ENCODE results near the gene TTC23. TPM values are rescaled to one million over a fixed set of nuclear protein-coding genes. Genes with fewer than 3 reads are reported as not detected.
A peak's percentile ranks its signal among the peaks of the same experiment; 100 is the strongest.

TTC23 gene
- total RNA-seq, 1 experiment from 2014 or later, result 17.8 TPM

- no peaks in the 10 kb centered on the region for H3K27me3 Mint-ChIP-seq (ENCODE audit: low read depth)
- no peaks in the 10 kb centered on the region for H3K9me3 Mint-ChIP-seq
- peak overlapping the region; percentile 83 for H3K4me3 Mint-ChIP-seq
- DNase-seq (ENCODE audit: low spot score), result no peak
- TF ChIP-seq, protein P1, sequence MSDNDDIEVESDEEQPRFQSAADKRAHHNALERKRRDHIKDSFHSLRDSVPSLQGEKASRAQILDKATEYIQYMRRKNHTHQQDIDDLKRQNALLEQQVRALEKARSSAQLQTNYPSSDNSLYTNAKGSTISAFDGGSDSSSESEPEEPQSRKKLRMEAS (CRISPR knock-in tag; IDR thresholded peaks at IDR 0.05), result no peak
- TF ChIP-seq CREB1 (CRISPR knock-in tag; IDR thresholded peaks at IDR 0.05) (no peak), ZBTB43 (CRISPR knock-in tag; IDR thresholded peaks at IDR 0.05) (no peak), TP53 (CRISPR knock-in tag; IDR thresholded peaks at IDR 0.05) (no peak), EMX1 (CRISPR knock-in tag; IDR thresholded peaks at IDR 0.05) (no peak), ZNF121 (CRISPR knock-in tag; IDR thresholded peaks at IDR 0.05) (no peak)
- TF ChIP-seq, protein P2, sequence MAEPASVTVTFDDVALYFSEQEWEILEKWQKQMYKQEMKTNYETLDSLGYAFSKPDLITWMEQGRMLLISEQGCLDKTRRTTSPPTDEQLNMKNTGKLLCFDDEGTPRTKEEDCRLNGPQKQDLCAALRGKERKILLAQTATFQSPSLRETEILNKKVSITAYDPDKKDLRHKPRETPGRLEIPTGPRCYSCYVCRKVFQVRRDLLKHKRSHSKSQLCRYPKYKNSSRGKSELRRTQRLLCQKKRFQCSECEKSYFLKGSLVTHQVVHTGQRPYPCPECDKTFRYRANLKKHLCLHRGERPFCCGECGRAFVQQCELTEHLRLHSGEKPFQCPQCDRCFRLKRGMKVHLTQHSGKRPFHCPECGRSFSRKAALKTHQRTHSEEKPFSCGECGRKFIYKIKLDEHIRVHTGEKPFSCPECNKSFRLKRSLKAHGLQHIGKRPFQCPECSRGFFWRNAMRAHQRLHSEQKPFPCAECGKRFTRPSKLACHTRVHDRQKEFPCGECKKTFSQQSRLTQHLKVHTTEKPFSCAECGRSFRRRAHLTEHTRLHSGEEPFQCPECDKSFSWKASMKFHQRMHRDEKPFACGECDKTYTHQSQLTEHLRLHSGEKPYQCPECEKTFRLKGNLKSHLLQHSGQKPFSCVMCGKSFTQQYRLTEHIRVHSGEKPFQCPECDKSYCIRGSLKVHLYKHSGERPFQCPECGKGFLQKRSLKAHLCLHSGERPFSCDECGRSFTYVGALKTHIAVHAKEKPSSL (CRISPR knock-in tag; conservative IDR thresholded peaks at IDR 0.05), result no peak
- TF ChIP-seq, protein P3, sequence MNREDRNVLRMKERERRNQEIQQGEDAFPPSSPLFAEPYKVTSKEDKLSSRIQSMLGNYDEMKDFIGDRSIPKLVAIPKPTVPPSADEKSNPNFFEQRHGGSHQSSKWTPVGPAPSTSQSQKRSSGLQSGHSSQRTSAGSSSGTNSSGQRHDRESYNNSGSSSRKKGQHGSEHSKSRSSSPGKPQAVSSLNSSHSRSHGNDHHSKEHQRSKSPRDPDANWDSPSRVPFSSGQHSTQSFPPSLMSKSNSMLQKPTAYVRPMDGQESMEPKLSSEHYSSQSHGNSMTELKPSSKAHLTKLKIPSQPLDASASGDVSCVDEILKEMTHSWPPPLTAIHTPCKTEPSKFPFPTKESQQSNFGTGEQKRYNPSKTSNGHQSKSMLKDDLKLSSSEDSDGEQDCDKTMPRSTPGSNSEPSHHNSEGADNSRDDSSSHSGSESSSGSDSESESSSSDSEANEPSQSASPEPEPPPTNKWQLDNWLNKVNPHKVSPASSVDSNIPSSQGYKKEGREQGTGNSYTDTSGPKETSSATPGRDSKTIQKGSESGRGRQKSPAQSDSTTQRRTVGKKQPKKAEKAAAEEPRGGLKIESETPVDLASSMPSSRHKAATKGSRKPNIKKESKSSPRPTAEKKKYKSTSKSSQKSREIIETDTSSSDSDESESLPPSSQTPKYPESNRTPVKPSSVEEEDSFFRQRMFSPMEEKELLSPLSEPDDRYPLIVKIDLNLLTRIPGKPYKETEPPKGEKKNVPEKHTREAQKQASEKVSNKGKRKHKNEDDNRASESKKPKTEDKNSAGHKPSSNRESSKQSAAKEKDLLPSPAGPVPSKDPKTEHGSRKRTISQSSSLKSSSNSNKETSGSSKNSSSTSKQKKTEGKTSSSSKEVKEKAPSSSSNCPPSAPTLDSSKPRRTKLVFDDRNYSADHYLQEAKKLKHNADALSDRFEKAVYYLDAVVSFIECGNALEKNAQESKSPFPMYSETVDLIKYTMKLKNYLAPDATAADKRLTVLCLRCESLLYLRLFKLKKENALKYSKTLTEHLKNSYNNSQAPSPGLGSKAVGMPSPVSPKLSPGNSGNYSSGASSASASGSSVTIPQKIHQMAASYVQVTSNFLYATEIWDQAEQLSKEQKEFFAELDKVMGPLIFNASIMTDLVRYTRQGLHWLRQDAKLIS (CRISPR knock-in tag; IDR thresholded peaks at IDR 0.05; ENCODE audit: borderline replicate concordance), result no peak
- POLR2A ChIA-PET, result interaction anchor here (0.6 kb wide), 2 partner anchors 147 to 149 kb away, joined by 3 to 4 read pairs; no protein-coding TSS in a partner anchor
- CTCF ChIA-PET, result interaction anchor here (1.5 to 2.1 kb wide), 2 partner anchors 35 to 452 kb away, joined by 3 to 11 read pairs; no protein-coding TSS in a partner anchor
- H3K27ac Mint-ChIP-seq, result no peak overlapping the region
- H3K4me1 Mint-ChIP-seq, result peaks cover 21% of the 10 kb centered on the region
- no peak for ATAC-seq
- no peaks in the 10 kb centered on the region for H3K36me3 Mint-ChIP-seq
These were observed 2.9 kb upstream of the TTC23 start for GRCh38 chr15:99252326-99252725.

DNA sequence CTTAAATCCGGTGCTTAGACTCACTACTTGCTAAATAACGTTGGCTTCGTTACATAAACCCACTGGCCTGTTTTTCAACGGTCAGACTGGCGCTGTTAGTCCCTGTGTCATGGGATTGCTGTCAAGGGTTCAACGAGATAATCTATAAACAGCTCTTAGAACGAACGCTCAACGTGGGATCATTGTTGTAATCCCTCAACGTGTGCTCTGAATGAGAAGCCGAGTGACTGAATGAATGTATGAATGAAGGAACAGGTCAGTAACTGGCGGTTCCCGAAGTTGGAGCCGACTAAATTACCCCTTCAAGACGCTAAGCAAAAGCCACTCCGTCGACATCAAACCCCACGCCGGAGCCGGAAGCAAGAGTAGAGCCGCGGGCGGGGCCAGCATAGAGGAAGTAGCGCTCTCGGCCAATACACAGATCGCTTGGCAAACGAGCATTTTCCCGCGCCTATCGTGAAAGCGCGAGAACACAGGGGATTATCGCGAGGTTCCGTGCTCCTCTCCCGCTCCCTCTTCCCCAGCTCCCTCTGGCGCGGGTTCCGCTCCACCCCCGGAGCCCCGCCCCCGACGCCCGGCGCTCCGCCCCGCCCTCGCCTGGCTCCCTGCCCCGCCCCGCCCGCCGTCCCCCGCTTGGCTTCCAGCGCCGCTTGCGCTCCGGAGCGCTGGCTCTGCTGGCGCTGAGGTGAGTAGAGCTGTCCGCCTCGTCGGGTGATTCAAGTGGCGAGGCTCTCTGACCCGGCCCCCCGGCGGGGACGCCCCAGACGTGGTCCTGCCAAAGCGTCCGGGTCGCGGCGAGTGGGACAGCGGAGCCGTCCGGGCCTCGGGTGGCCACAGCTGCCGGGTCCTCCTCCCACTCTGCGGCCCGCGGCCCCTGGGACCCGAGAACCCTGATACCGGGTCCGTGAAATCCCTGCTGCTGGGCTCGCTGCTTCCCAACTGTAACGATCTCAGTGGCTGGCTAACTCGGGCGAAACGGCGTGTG lies 1.8 kb upstream of the TTC23 start, which contains the start of gene LRRC28:
Gene LRRC28 (plus strand): TSS at position 625 of the 985 bp plus-strand sequence. CDS start 4,477 bp downstream, outside the sequence.
- Mint-ChIP-seq H3K9me3 (no peaks in the 10 kb centered on the region), H3K36me3 (no peaks in the 10 kb centered on the region)
- peak; percentile 98 for DNase-seq (ENCODE audit: low spot score)
- TF ChIP-seq, protein P3 (CRISPR knock-in tag; IDR thresholded peaks at IDR 0.05; ENCODE audit: borderline replicate concordance), result no peak
- TF ChIP-seq CREM (CRISPR knock-in tag; IDR thresholded peaks at IDR 0.05) (no peak), GRHL2 (CRISPR knock-in tag; IDR thresholded peaks at IDR 0.05; ENCODE audit: insufficient replicate concordance, severe bottlenecking) (no peak), ZNF532 (CRISPR knock-in tag; IDR thresholded peaks at IDR 0.05; ENCODE audit: borderline replicate concordance) (no peak), SMAD4 (CRISPR knock-in tag; IDR thresholded peaks at IDR 0.05) (no peak), NFATC4 (CRISPR knock-in tag; IDR thresholded peaks at IDR 0.05) (no peak), GTF2I (CRISPR knock-in tag; conservative IDR thresholded peaks at IDR 0.05) (no peak), E2F5 (CRISPR knock-in tag; IDR thresholded peaks at IDR 0.05) (no peak)

More for the DNA sequence above, 1.8 kb upstream of the TTC23 start, which contains the start of gene LRRC28:
- H3K4me3 Mint-ChIP-seq, result peak within 1 kb of the TSS; percentile 83
- H3K27me3 Mint-ChIP-seq (ENCODE audit: low read depth), result no peaks in the 10 kb centered on the region
- H3K4me1 Mint-ChIP-seq, result peaks cover 25% of the 10 kb centered on the region
- ATAC-seq, result peak; percentile 98
- CTCF ChIA-PET, result interaction anchor here (0.7 to 2.1 kb wide), 9 partner anchors 9 to 482 kb away, joined by 3 to 11 read pairs (median 4); partner anchors contain the start of gene LYSMD4
- POLR2A ChIA-PET, result interaction anchor here (0.6 to 0.8 kb wide), 2 partner anchors 146 kb away, joined by 3 read pairs; partner anchors contain the start of gene SYNM
- peak within 1 kb of the TSS; percentile 97 for H3K27ac Mint-ChIP-seq

All from WTC11 (cell line).